SK-N-SH (cell line): Measurements from ENCODE around the gene PDE4C. TPM values are rescaled to one million over a fixed set of nuclear protein-coding genes. Genes with fewer than 3 reads are reported as not detected.

ENCODE experiments used
- CTCF ChIA-PET: fragments of 300-600, 350-600 bp; formaldehyde crosslinking; extraction: SDS; loops from one replicate; lab custom pipeline; 2021; lab: Yijun Ruan, JAX
- POLR2A ChIA-PET: fragments of 350-600 bp; sonication (Branson Sonifier 250); formaldehyde crosslinking; extraction: SDS; loops from one replicate; lab custom pipeline; 2020; ENCODE audit warnings: antibody characterized with exemption, inconsistent platforms; lab: Yijun Ruan, JAX
- DNase-seq: peaks from one replicate; pipeline ENCODE4 v3.0.0; 2012
- H2AFZ ChIP-seq: fragments of 200-600 bp; sonication (generic); 2 replicates; pipeline ENCODE4 v1.8.1; 2016; ENCODE audit warnings: antibody characterized with exemption, mild to moderate bottlenecking, low read depth
- H3F3A ChIP-seq: fragments of 200-600 bp; sonication (generic); replicated peaks from 2 replicates; pipeline ENCODE3; 2016; ENCODE audit warnings: antibody characterized with exemption, mild to moderate bottlenecking; ENCODE audit not compliant: insufficient read depth
- H3K27ac ChIP-seq, 2 experiments: fragments of 200-500 bp in 1 of 2; fragments of 200-600 bp in 1 of 2; sonication (Bioruptor generic) in 1 of 2; sonication (generic), shearing (Covaris generic) in 1 of 2; 2 replicates each; pipeline versions ENCODE4 v1.5.1 to v1.6.1; 2014 to 2016; ENCODE audit warnings: low read depth in 2 of 2, inconsistent platforms in 1 of 2, low read length in 1 of 2, mild to moderate bottlenecking in 1 of 2, mixed read lengths in 1 of 2
- H3K27me3 ChIP-seq: fragments of 200-600 bp; sonication (generic), shearing (Covaris generic); 2 replicates; pipeline ENCODE4 v1.6.1; 2016; ENCODE audit warnings: mixed run types; ENCODE audit not compliant: insufficient read depth
- H3K36me3 ChIP-seq, 2 experiments: fragments of 200-500 bp in 1 of 2; fragments of 200-600 bp in 1 of 2; sonication (Bioruptor generic) in 1 of 2; sonication (generic) in 1 of 2; replicated peaks in 1 of 2; 2 replicates each; pipeline versions ENCODE3 to v1.5.1; 2014 to 2016; ENCODE audit warnings: low read length in 1 of 2, mild to moderate bottlenecking in 1 of 2; ENCODE audit not compliant: insufficient read depth in 2 of 2, control insufficient read depth in 1 of 2
- H3K4me1 ChIP-seq, 2 experiments: fragments of 200-500 bp in 1 of 2; fragments of 200-600 bp in 1 of 2; sonication (Bioruptor generic) in 1 of 2; sonication (generic), shearing (Covaris generic) in 1 of 2; 2 replicates each; pipeline versions ENCODE4 v1.5.1 to v1.6.1; 2014 to 2016; ENCODE audit warnings: low read depth in 1 of 2, low read length in 1 of 2, mixed run types in 1 of 2; ENCODE audit not compliant: insufficient read depth in 2 of 2, control insufficient read depth in 1 of 2
- H3K4me2 ChIP-seq: fragments of 200-600 bp; sonication (generic), shearing (Covaris generic); 2 replicates; pipeline ENCODE4 v1.6.1; 2017; ENCODE audit warnings: mixed run types
- H3K4me3 ChIP-seq, 2 experiments: fragments of 200-500 bp in 1 of 2; fragments of 200-600 bp in 1 of 2; sonication (Bioruptor generic) in 1 of 2; sonication (generic), shearing (Covaris generic) in 1 of 2; 2 replicates each; pipeline versions ENCODE4 v1.5.1 to v1.8.1; 2014 to 2016; ENCODE audit warnings: low read depth in 2 of 2, inconsistent platforms in 1 of 2, low read length in 1 of 2, mild to moderate bottlenecking in 1 of 2, mixed read lengths in 1 of 2, moderate library complexity in 1 of 2
- H3K79me2 ChIP-seq: fragments of 200-600 bp; sonication (generic); 2 replicates; pipeline ENCODE4 v1.8.1; 2017; ENCODE audit warnings: mild to moderate bottlenecking; ENCODE audit not compliant: insufficient read depth
- H3K9ac ChIP-seq: fragments of 200-600 bp; sonication (generic); 2 replicates; pipeline ENCODE4 v1.6.1; 2017; ENCODE audit warnings: mixed run types
- H3K9me2 ChIP-seq: fragments of 200-600 bp; sonication (generic); 2 replicates; pipeline ENCODE4 v1.6.1; 2017; ENCODE audit warnings: mixed run types
- H3K9me3 ChIP-seq: fragments of 200-600 bp; sonication (generic); 2 replicates; pipeline ENCODE4 v1.6.1; 2017; ENCODE audit warnings: mixed run types, mild to moderate bottlenecking, moderate library complexity
- H4K20me1 ChIP-seq: fragments of 200-600 bp; sonication (generic); 2 replicates; pipeline ENCODE4 v1.6.1; 2017; ENCODE audit warnings: mild to moderate bottlenecking, mixed run types; ENCODE audit not compliant: insufficient read depth
- EP300 ChIP-seq, 2 experiments: IDR thresholded peaks; 2 replicates each; pipeline versions ENCODE4 v1.4.0 to v1.6.1; 2012; ENCODE audit warnings: borderline replicate concordance in 1 of 2, low read depth in 1 of 2, low read length in 1 of 2
- FOXJ3 ChIP-seq: sonication (generic); formaldehyde crosslinking; IDR thresholded peaks from 2 replicates; pipeline ENCODE4 v1.5.1; 2020; ENCODE audit warnings: mild to moderate bottlenecking, missing genetic modification reagents
- GABPA ChIP-seq: IDR thresholded peaks from 2 replicates; pipeline ENCODE4 v1.4.0; 2012; ENCODE audit warnings: low read depth, mild to moderate bottlenecking
- NFIC ChIP-seq: IDR thresholded peaks from 2 replicates; pipeline ENCODE4 v1.4.0; 2012; ENCODE audit warnings: borderline replicate concordance
- NRF1 ChIP-seq: IDR thresholded peaks from 2 replicates; pipeline ENCODE4 v1.6.1; 2012; ENCODE audit warnings: low read depth, mild to moderate bottlenecking, low read length
- POLR2AphosphoS5 ChIP-seq: IDR thresholded peaks from 2 replicates; pipeline ENCODE4 v1.6.1; 2012; ENCODE audit warnings: low read depth, low read length
- RAD21 ChIP-seq: IDR thresholded peaks from 2 replicates; pipeline ENCODE4 v1.6.1; 2012; ENCODE audit warnings: mild to moderate bottlenecking, low read length
- RCOR1 ChIP-seq: fragments of 150-350 bp; IDR thresholded peaks from 2 replicates; pipeline ENCODE4 v1.6.1; 2017; ENCODE audit warnings: antibody characterized with exemption, low read length
- RFX5 ChIP-seq: IDR thresholded peaks from 2 replicates; pipeline ENCODE4 v1.6.1; 2012; ENCODE audit warnings: mild to moderate bottlenecking, improper control_type of control experiment, low read length
- SIN3A ChIP-seq: IDR thresholded peaks from 2 replicates; pipeline ENCODE4 v1.6.1; 2012; ENCODE audit warnings: low read depth, mild to moderate bottlenecking, low read length, moderate library complexity, borderline replicate concordance
- SMC3 ChIP-seq: IDR thresholded peaks from 2 replicates; pipeline ENCODE4 v1.6.1; 2012; ENCODE audit warnings: low read depth, low read length, improper control_type of control experiment
- TAF1 ChIP-seq: IDR thresholded peaks from 2 replicates; pipeline ENCODE4 v1.6.1; 2012; ENCODE audit warnings: low read depth, mild to moderate bottlenecking, low read length, moderate library complexity, borderline replicate concordance
- TCF12 ChIP-seq: IDR thresholded peaks from 2 replicates; pipeline ENCODE4 v1.4.0; 2012
- WGBS: methylation state at CpG from one replicate; pipeline ENCODE4 v1.1.6; 2017; ENCODE audit warnings: low lambda C conversion rate; 5-methylcytosine and 5-hydroxymethylcytosine counted together
- polyA plus RNA-seq, 3 experiments: library from polyadenylated mRNA; depleted of rRNA; stranded (reverse); fragments of >200 nt; gene quantifications; 2 replicates each; pipeline ENCODE4 v1.2.3, GENCODE V29; 2012
- TF ChIP-seq, protein P1 (sequence below): IDR thresholded peaks from 2 replicates; pipeline ENCODE4 v1.6.1; 2012; ENCODE audit warnings: mild to moderate bottlenecking, low read depth, low read length, moderate library complexity
- TF ChIP-seq, protein P2 (sequence below): fragments of 150-350 bp; IDR thresholded peaks from 2 replicates; pipeline ENCODE4 v1.6.1; 2017; ENCODE audit warnings: antibody characterized with exemption, low read length, low read depth, borderline replicate concordance
- TF ChIP-seq, protein P3 (sequence below): IDR thresholded peaks from 2 replicates; pipeline ENCODE4; 2012

Gene PDE4C
- polyA plus RNA-seq, 1 of the 3 experiments (the other 2 are of a cell fraction): 0.36 TPM

DNA sequence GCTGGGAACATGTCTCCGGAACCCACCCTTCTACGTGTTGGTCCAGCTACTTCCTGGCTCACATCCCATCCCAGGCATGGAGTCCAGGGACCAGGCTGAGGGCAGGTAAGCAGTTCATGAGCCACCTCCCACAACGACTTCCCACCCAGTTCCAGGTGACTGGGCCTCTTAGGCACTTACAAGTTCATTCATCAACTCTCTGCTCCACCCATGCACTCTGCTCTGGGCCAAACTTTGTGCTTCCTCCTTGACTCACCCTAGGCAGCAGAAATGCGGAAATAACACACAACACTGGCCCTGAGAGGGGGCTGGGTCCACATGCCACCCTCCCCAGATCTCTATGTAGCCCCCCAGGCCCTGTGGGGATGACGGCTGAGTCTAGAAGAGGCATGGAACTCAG is 27.5 kb upstream of the PDE4C start:
- no peak overlapping the region for H3K4me3 ChIP-seq
- 4% methylated on average over 4 of the region's 5 CpGs for WGBS
- H3K9me3 ChIP-seq: no peaks in the 10 kb centered on the region
- H4K20me1 ChIP-seq: no peaks in the 10 kb centered on the region
- no peak overlapping the region for H3K27ac ChIP-seq
- no peak overlapping the region for H3K4me2 ChIP-seq
- ChIA-PET POLR2A (interaction anchor here (0.9 to 1.7 kb wide), 2 partner anchors 21 to 49 kb away, joined by 3 to 5 read pairs; partner anchors contain the start of gene IQCN), CTCF (interaction anchor here (0.7 to 19.4 kb wide), 11 partner anchors 14 to 246 kb away, joined by 3 to 505 read pairs (median 46); partner anchors contain the start of genes JUND, MPV17L2, PDE4C and RAB3A)
- H3K9ac ChIP-seq: no peak overlapping the region
- H3K9me2 ChIP-seq: no peaks in the 10 kb centered on the region
- no peak overlapping the region for H2AFZ ChIP-seq
- H3K79me2 ChIP-seq: no peaks in the 10 kb centered on the region
- no peak for DNase-seq
- TF ChIP-seq, protein P1, sequence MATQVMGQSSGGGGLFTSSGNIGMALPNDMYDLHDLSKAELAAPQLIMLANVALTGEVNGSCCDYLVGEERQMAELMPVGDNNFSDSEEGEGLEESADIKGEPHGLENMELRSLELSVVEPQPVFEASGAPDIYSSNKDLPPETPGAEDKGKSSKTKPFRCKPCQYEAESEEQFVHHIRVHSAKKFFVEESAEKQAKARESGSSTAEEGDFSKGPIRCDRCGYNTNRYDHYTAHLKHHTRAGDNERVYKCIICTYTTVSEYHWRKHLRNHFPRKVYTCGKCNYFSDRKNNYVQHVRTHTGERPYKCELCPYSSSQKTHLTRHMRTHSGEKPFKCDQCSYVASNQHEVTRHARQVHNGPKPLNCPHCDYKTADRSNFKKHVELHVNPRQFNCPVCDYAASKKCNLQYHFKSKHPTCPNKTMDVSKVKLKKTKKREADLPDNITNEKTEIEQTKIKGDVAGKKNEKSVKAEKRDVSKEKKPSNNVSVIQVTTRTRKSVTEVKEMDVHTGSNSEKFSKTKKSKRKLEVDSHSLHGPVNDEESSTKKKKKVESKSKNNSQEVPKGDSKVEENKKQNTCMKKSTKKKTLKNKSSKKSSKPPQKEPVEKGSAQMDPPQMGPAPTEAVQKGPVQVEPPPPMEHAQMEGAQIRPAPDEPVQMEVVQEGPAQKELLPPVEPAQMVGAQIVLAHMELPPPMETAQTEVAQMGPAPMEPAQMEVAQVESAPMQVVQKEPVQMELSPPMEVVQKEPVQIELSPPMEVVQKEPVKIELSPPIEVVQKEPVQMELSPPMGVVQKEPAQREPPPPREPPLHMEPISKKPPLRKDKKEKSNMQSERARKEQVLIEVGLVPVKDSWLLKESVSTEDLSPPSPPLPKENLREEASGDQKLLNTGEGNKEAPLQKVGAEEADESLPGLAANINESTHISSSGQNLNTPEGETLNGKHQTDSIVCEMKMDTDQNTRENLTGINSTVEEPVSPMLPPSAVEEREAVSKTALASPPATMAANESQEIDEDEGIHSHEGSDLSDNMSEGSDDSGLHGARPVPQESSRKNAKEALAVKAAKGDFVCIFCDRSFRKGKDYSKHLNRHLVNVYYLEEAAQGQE: no peak
- TF ChIP-seq RFX5 (no peak), GABPA (no peak), SIN3A (no peak), TAF1 (no peak), EP300 (IDR thresholded peaks at IDR 0.05; ENCODE audit: borderline replicate concordance in 1 of 2, low read depth in 1 of 2, low read length in 1 of 2) (no peak), POLR2AphosphoS5 (no peak), RCOR1 (no peak), NFIC (no peak), TCF12 (no peak), FOXJ3 (CRISPR knock-in tag) (no peak), NRF1 (no peak), SMC3 (no peak), RAD21 (no peak)
- TF ChIP-seq, protein P2, sequence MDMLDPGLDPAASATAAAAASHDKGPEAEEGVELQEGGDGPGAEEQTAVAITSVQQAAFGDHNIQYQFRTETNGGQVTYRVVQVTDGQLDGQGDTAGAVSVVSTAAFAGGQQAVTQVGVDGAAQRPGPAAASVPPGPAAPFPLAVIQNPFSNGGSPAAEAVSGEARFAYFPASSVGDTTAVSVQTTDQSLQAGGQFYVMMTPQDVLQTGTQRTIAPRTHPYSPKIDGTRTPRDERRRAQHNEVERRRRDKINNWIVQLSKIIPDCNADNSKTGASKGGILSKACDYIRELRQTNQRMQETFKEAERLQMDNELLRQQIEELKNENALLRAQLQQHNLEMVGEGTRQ: no peak
- TF ChIP-seq, protein P3, sequence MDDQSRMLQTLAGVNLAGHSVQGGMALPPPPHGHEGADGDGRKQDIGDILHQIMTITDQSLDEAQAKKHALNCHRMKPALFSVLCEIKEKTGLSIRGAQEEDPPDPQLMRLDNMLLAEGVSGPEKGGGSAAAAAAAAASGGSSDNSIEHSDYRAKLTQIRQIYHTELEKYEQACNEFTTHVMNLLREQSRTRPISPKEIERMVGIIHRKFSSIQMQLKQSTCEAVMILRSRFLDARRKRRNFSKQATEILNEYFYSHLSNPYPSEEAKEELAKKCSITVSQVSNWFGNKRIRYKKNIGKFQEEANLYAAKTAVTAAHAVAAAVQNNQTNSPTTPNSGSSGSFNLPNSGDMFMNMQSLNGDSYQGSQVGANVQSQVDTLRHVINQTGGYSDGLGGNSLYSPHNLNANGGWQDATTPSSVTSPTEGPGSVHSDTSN: no peak
- peaks cover 19% of the 10 kb centered on the region for H3K27me3 ChIP-seq
- H3K4me1 ChIP-seq: no peaks in the 10 kb centered on the region
- peaks cover 3% of the 10 kb centered on the region for H3F3A ChIP-seq
- no peaks in the 10 kb centered on the region for H3K36me3 ChIP-seq
